Neural cell (in vitro differentiated cells): ENCODE data around the gene GSS. TPM values are rescaled to one million over a fixed set of nuclear protein-coding genes. Genes with fewer than 3 reads are reported as not detected.

ENCODE experiments used
- H2AFZ ChIP-seq: fragments of 200-600, 300-800 bp; sonication (generic), shearing (Covaris generic); 2 replicates; pipeline ENCODE4 v1.6.0; 2014; ENCODE audit warnings: low read depth, mild to moderate bottlenecking, antibody characterized with exemption, low read length, moderate library complexity
- H3F3A ChIP-seq: fragments of 200-600 bp; shearing (Covaris generic); 2 replicates; pipeline ENCODE4 v1.6.1; 2016; ENCODE audit warnings: mild to moderate bottlenecking, moderate library complexity, mixed read lengths, antibody characterized with exemption, low read length; ENCODE audit not compliant: insufficient read depth, poor library complexity, severe bottlenecking
- H3K27ac ChIP-seq: fragments of 200-600, 300-800 bp; sonication (generic), shearing (Covaris generic); 2 replicates; pipeline ENCODE4 v1.5.1; 2014; ENCODE audit warnings: mild to moderate bottlenecking, low read length, moderate library complexity
- H3K27me3 ChIP-seq: fragments of 300-800, 200-600 bp; sonication (generic), shearing (Covaris generic); 2 replicates; pipeline ENCODE4 v1.6.0; 2014; ENCODE audit warnings: mild to moderate bottlenecking, low read depth, low read length, moderate library complexity; ENCODE audit not compliant: insufficient read depth
- H3K36me3 ChIP-seq: fragments of 300-800, 200-600 bp; sonication (generic), shearing (Covaris generic); 2 replicates; pipeline ENCODE4 v1.5.1; 2014; ENCODE audit warnings: mild to moderate bottlenecking, antibody characterized with exemption, low read length, moderate library complexity; ENCODE audit not compliant: insufficient read depth
- H3K4me2 ChIP-seq: fragments of 300-800, 200-600 bp; sonication (generic), shearing (Covaris generic); 2 replicates; pipeline ENCODE4 v1.6.0; 2014; ENCODE audit warnings: mild to moderate bottlenecking, low read length
- H3K4me3 ChIP-seq: fragments of 300-800, 200-600 bp; sonication (generic), shearing (Covaris generic); 2 replicates; pipeline ENCODE4 v1.5.1; 2014; ENCODE audit warnings: mild to moderate bottlenecking, low read length, moderate library complexity
- H3K79me2 ChIP-seq: fragments of 200-600 bp; shearing (Covaris generic); replicated peaks from 2 replicates; pipeline ENCODE4 v1.6.0; 2014; ENCODE audit warnings: mild to moderate bottlenecking, low read length, moderate library complexity; ENCODE audit not compliant: insufficient read depth
- H3K9ac ChIP-seq: fragments of 300-800, 200-600 bp; sonication (generic), shearing (Covaris generic); 2 replicates; pipeline ENCODE4 v1.6.1; 2016; ENCODE audit warnings: mild to moderate bottlenecking, low read length, mixed read lengths
- H3K9me2 ChIP-seq: fragments of 200-600 bp; shearing (Covaris generic); 2 replicates; pipeline ENCODE4 v1.6.1; 2016; ENCODE audit warnings: mild to moderate bottlenecking, low read length, mixed read lengths; ENCODE audit not compliant: insufficient read depth
- H3K9me3 ChIP-seq: fragments of 200-600, 300-800 bp; sonication (generic), shearing (Covaris generic); 2 replicates; pipeline ENCODE4 v1.6.1; 2016; ENCODE audit warnings: mild to moderate bottlenecking, mixed run types, low read length, moderate library complexity, mixed read lengths
- H4K20me1 ChIP-seq: fragments of 200-600 bp; shearing (Covaris generic); 2 replicates; pipeline ENCODE4 v1.6.1; 2016; ENCODE audit warnings: mild to moderate bottlenecking, mixed run types; ENCODE audit not compliant: insufficient read depth
- CTCF ChIP-seq: fragments of 450-650 bp; IDR thresholded peaks from 2 replicates; pipeline ENCODE4 v1.5.1; 2014; ENCODE audit warnings: antibody characterized with exemption, mild to moderate bottlenecking, moderate library complexity; ENCODE audit not compliant: poor library complexity, severe bottlenecking
- EP300 ChIP-seq: fragments of 450-650 bp; conservative IDR thresholded peaks from 2 replicates; pipeline ENCODE4 v1.6.1; 2014; ENCODE audit warnings: antibody characterized with exemption, mild to moderate bottlenecking, moderate library complexity; ENCODE audit not compliant: poor library complexity, severe bottlenecking
- EZH2 ChIP-seq: fragments of 200-600, 300-800 bp; shearing (Covaris generic), sonication (generic); IDR thresholded peaks from 2 replicates; pipeline ENCODE4 v1.6.1; 2014; ENCODE audit warnings: antibody characterized with exemption, low read length, borderline replicate concordance, mild to moderate bottlenecking; ENCODE audit not compliant: insufficient read depth, poor library complexity, severe bottlenecking
- MXI1 ChIP-seq: fragments of 450-650 bp; conservative IDR thresholded peaks from 2 replicates; pipeline ENCODE4 v1.6.1; 2014; ENCODE audit warnings: antibody characterized with exemption, mild to moderate bottlenecking; ENCODE audit not compliant: poor library complexity, severe bottlenecking
- POLR2AphosphoS5 ChIP-seq: IDR thresholded peaks from 2 replicates; pipeline ENCODE4 v1.6.1; 2012
- RAD21 ChIP-seq: fragments of 450-650 bp; conservative IDR thresholded peaks from 2 replicates; pipeline ENCODE4 v1.6.1; 2014; ENCODE audit warnings: antibody characterized with exemption, mild to moderate bottlenecking, moderate library complexity
- REST ChIP-seq: IDR thresholded peaks from 2 replicates; pipeline ENCODE4 v1.6.1; 2012; ENCODE audit warnings: borderline replicate concordance
- SMC3 ChIP-seq: fragments of 450-650 bp; conservative IDR thresholded peaks from 2 replicates; pipeline ENCODE4 v1.6.1; 2014; ENCODE audit warnings: antibody characterized with exemption, mild to moderate bottlenecking, moderate library complexity; ENCODE audit not compliant: poor library complexity
- TAF1 ChIP-seq: IDR thresholded peaks from 2 replicates; pipeline ENCODE4 v1.6.1; 2012; ENCODE audit warnings: low read depth
- polyA plus RNA-seq: library from polyadenylated mRNA; depleted of rRNA; stranded (reverse); fragments of >200 nt; gene quantifications from 2 replicates; pipeline ENCODE4 v1.2.3, GENCODE V29; 2014

Gene GSS
- polyA plus RNA-seq, 1 donor from 2014 or later, result 173 TPM

GRCh38 chr20:34953960-34954359 lies 1.6 kb downstream of the GSS start:
- H3K27me3 ChIP-seq, result no peaks in the 10 kb centered on the region
- no peaks in the 10 kb centered on the region for H4K20me1 ChIP-seq
- no peak overlapping the region for H3K4me3 ChIP-seq
- no peaks in the 10 kb centered on the region for H3F3A ChIP-seq
- H3K4me2 ChIP-seq, result no peak overlapping the region
- no peaks in the 10 kb centered on the region for H3K36me3 ChIP-seq
- H2AFZ ChIP-seq, result no peak overlapping the region
- no peaks in the 10 kb centered on the region for H3K79me2 ChIP-seq
- H3K9ac ChIP-seq, result no peak overlapping the region
- H3K27ac ChIP-seq, result no peak overlapping the region
- TF ChIP-seq CTCF, result no peak
- no peak for TF ChIP-seq SMC3
- TF ChIP-seq POLR2AphosphoS5, result no peak
- no peak for TF ChIP-seq EP300
- TF ChIP-seq EZH2, result no peak
- TF ChIP-seq TAF1, result no peak
- no peak for TF ChIP-seq MXI1
- TF ChIP-seq RAD21, result no peak
- no peak for TF ChIP-seq REST
- H3K9me2 ChIP-seq, result no peaks in the 10 kb centered on the region
- no peaks in the 10 kb centered on the region for H3K9me3 ChIP-seq

- no peaks in the 10 kb centered on the region for H4K20me1 ChIP-seq
- TF ChIP-seq MXI1 (no peak), CTCF (no peak), EP300 (no peak)
- no peaks in the 10 kb centered on the region for H3K36me3 ChIP-seq
- no peaks in the 10 kb centered on the region for H3F3A ChIP-seq
- H3K4me2 ChIP-seq, result no peak overlapping the region
- no peaks in the 10 kb centered on the region for H3K27me3 ChIP-seq
- no peaks in the 10 kb centered on the region for H3K9me3 ChIP-seq
- no peak overlapping the region for H3K9ac ChIP-seq
- H3K79me2 ChIP-seq, result no peaks in the 10 kb centered on the region
- H2AFZ ChIP-seq, result no peak overlapping the region
- H3K27ac ChIP-seq, result no peak overlapping the region
- no peaks in the 10 kb centered on the region for H3K9me2 ChIP-seq
- H3K4me3 ChIP-seq, result no peak overlapping the region
These were observed 2.9 kb downstream of the GSS start for GRCh38 chr20:34952671-34953070.
